Adrenal gland (tissue), 12 donors: Measurements from ENCODE around the gene TANC1. TPM values are rescaled to one million over a fixed set of nuclear protein-coding genes. Genes with fewer than 3 reads are reported as not detected.

Experiments used
- DNase-seq, 7 donors: peaks; one replicate each; pipeline ENCODE4 v3.0.0-alpha.2; 2019 to 2020
- H3K27ac ChIP-seq, 5 donors: fragments of 200-600 bp; sonication (generic) in 4 of 5; 1 replicate in 3 of 5; 2 replicates in 2 of 5; pipeline versions ENCODE4 v1.5.1 to v1.8.0; 2016 to 2020; ENCODE audit warnings: mild to moderate bottlenecking in 1 of 5
- H3K27me3 ChIP-seq: fragments of 200-600 bp; 2 replicates; pipeline ENCODE4 v1.8.0; 2021
- H3K36me3 ChIP-seq, 2 donors: fragments of 200-600 bp; replicated peaks in 1 of 2; 1 replicate in 1 of 2; 2 replicates in 1 of 2; pipeline versions ENCODE4 v1.5.1 to v1.8.0; 2018 to 2022
- H3K4me1 ChIP-seq, 2 donors: fragments of 200-600 bp; replicated peaks in 1 of 2; 1 replicate in 1 of 2; 2 replicates in 1 of 2; pipeline versions ENCODE4 v1.5.1 to v1.8.0; 2018 to 2021
- H3K4me3 ChIP-seq, 4 donors: fragments of 200-600 bp; sonication (generic) in 3 of 4; one replicate each; pipeline ENCODE4 v1.5.1; 2016 to 2018
- H3K9me3 ChIP-seq, 3 donors: fragments of 200-600 bp; sonication (generic) in 1 of 3; replicated peaks in 1 of 3; 1 replicate in 2 of 3; 2 replicates in 1 of 3; pipeline versions ENCODE4 v1.5.1 to v1.8.0; 2016 to 2021
- CTCF ChIP-seq, 6 experiments: fragments of 450-650 bp in 4 of 6; fragments of 200-600 bp in 2 of 6; sonication (generic) in 1 of 6; IDR thresholded peaks; 1 replicate in 5 of 6; 2 replicates in 1 of 6; pipeline versions ENCODE4 v1.5.1 to v1.8.0; 2016 to 2021; ENCODE audit warnings: antibody characterized with exemption in 6 of 6, mild to moderate bottlenecking in 2 of 6, moderate library complexity in 1 of 6
- POLR2A ChIP-seq, 2 donors: fragments of 450-650 bp; IDR thresholded peaks; one replicate each; pipeline ENCODE4 v1.6.1; 2017; ENCODE audit warnings: antibody characterized with exemption in 2 of 2, mild to moderate bottlenecking in 2 of 2, moderate library complexity in 1 of 2
- WGBS, 4 donors: extraction: QIAGEN DNeasy Blood & Tissue Kit in 2 of 4; methylation state at CpG; one replicate each; pipeline versions ENCODE4 v1.1.5 to v1.1.7; 2013 to 2017; 5-methylcytosine and 5-hydroxymethylcytosine counted together
- intact Hi-C, 2 donors: fragments of 100-400 bp; cut with DNase I; formaldehyde crosslinking; loops; one replicate each; pipeline versions ENCODE4 v1.14.1 to v1.15.0; 2022 to 2023
- polyA plus RNA-seq, 3 donors: library from polyadenylated mRNA; stranded (reverse); fragments of 200-250 nt in 2 of 3; fragments of 350-450 nt in 1 of 3; fragmentation: Illumina TruSeq in 1 of 3; extraction: RNeasy Lipid Tissue Mini Kit (QIAGEN cat#74804) in 1 of 3; gene quantifications; one replicate each; pipeline ENCODE4 v1.2.3, GENCODE V29; 2013 to 2014
- total RNA-seq, 9 donors: library from RNA; depleted of rRNA in 4 of 9; stranded (reverse); fragments of >200 nt in 4 of 9; fragments of 120-200 nt in 1 of 9; fragmentation: NEBNext Ultra II Directional in 1 of 9; extraction: Animal tissue kit (Norgen Biotek cat#: 25700) in 1 of 9; gene quantifications; one replicate each; pipeline versions ENCODE4 v1.1.0 to v1.2.4, GENCODE V29; 2013 to 2023
- donor health status: healthy with polysubstance abuse.
- donor health status: Bipolar disorder and iron deficiency.
- donor health status: DM: yes; HTN: yes; CAD: no.
- donor health status: DM: no; HTN: no; CAD: no.
- donor health status: DM: no; HTN: no; CAD: no.
- donor health status: DM: yes; HTN: yes; CAD: no.

The TANC1 gene
- total and polyA plus RNA-seq, 12 donors = 14.1 to 53.3 (median 24.8) TPM

GRCh38 chr2:159155791-159156190 is 187.4 kb downstream of the TANC1 start:
- Histone ChIP-seq H3K27me3 (no peaks in the 10 kb centered on the region), H3K27ac (no peak overlapping the region), H3K36me3 (peaks cover 0 to 4% of the 10 kb centered on the region in 2 donors), H3K4me3 (no peak overlapping the region), H3K9me3 (no peaks in the 10 kb centered on the region), H3K4me1 (peaks cover 0 to 8% of the 10 kb centered on the region in 2 donors)
- DNase-seq = no peak
- no peak for TF ChIP-seq CTCF (IDR thresholded peaks at IDR 0.05)
- TF ChIP-seq POLR2A (IDR thresholded peaks at IDR 0.05) = no peak
- intact Hi-C loops = no loop called here
- 91 to 98% (median 92%) methylated on average over 1 of the region's 1 CpG for WGBS, 4 donors

GRCh38 chr2:159156834-159157233 is 188.4 kb downstream of the TANC1 start:
- TF ChIP-seq POLR2A (IDR thresholded peaks at IDR 0.05) (no peak), CTCF (IDR thresholded peaks at IDR 0.05) (no peak)
- Histone ChIP-seq H3K27ac (no peak overlapping the region), H3K4me3 (no peak overlapping the region), H3K27me3 (no peaks in the 10 kb centered on the region), H3K4me1 (peaks cover 0 to 5% of the 10 kb centered on the region in 2 donors), H3K9me3 (no peaks in the 10 kb centered on the region), H3K36me3 (no peaks in the 10 kb centered on the region)
- intact Hi-C loops = no loop called here
- WGBS, 4 donors = 93 to 100% (median 94%) methylated on average over 8 of the region's 8 CpGs
- no peak for DNase-seq

GRCh38 chr2:159157361-159158209 is 189.1 kb downstream of the TANC1 start:
- H3K4me3 ChIP-seq = no peak overlapping the region
- H3K36me3 ChIP-seq = no peaks in the 10 kb centered on the region
- TF ChIP-seq CTCF (IDR thresholded peaks at IDR 0.05) (no peak), POLR2A (IDR thresholded peaks at IDR 0.05) (no peak)
- H3K9me3 ChIP-seq = no peaks in the 10 kb centered on the region
- no peaks in the 10 kb centered on the region for H3K27me3 ChIP-seq
- peaks cover 0 to 5% of the 10 kb centered on the region in 2 donors for H3K4me1 ChIP-seq
- DNase-seq = no peak
- 79 to 88% (median 88%) methylated on average over 12 of the region's 12 CpGs for WGBS, 4 donors
- intact Hi-C loops = no loop called here
- H3K27ac ChIP-seq = no peak overlapping the region

GRCh38 chr2:159160412-159160811 is 192.0 kb downstream of the TANC1 start:
- no peak for TF ChIP-seq POLR2A (IDR thresholded peaks at IDR 0.05)
- no peak for TF ChIP-seq CTCF (IDR thresholded peaks at IDR 0.05)
- intact Hi-C loops = no loop called here
- Histone ChIP-seq H3K4me1 (peaks cover 0 to 10% of the 10 kb centered on the region in 2 donors), H3K9me3 (no peaks in the 10 kb centered on the region), H3K27ac (no peak overlapping the region), H3K36me3 (no peaks in the 10 kb centered on the region), H3K4me3 (no peak overlapping the region), H3K27me3 (no peaks in the 10 kb centered on the region)
- WGBS, 4 donors = 78 to 93% (median 88%) methylated on average over 3 to 4 of the region's 4 CpGs
- DNase-seq = peak in 1 of 7 donors; percentile 73
